Liver (tissue), 3 donors: Measurements from ENCODE around the gene APOBEC3B.
"Not testable (repeated sequence)": the region's sequence is repeated elsewhere in the genome, so short reads cannot be mapped to it uniquely, and the experiment has no call there.

ENCODE experiments used
- HNF4A ChIP-seq, 2 donors: conservative IDR thresholded peaks; 2 replicates each; pipeline ENCODE4 v1.6.1; 2016; ENCODE audit warnings: antibody characterized with exemption in 2 of 2, mild to moderate bottlenecking in 2 of 2
- RAD21 ChIP-seq, 2 donors: IDR thresholded peaks; 2 replicates each; pipeline ENCODE4 v1.6.1; 2016; ENCODE audit warnings: antibody characterized with exemption in 2 of 2, mild to moderate bottlenecking in 2 of 2
- RXRA ChIP-seq, 2 donors: IDR thresholded peaks; 2 replicates each; pipeline ENCODE4 v1.6.1; 2017 to 2018; ENCODE audit warnings: antibody characterized with exemption in 2 of 2, mild to moderate bottlenecking in 1 of 2
- TF ChIP-seq, protein P1 (sequence below): fragments of 150-350 bp; IDR thresholded peaks from 2 replicates; pipeline ENCODE4 v1.5.1; 2017; ENCODE audit warnings: improper control_type of control experiment, low read depth, low read length; ENCODE audit not compliant: missing input control
- TF ChIP-seq, protein P2 (sequence below): IDR thresholded peaks from 2 replicates; pipeline ENCODE4 v1.6.1; 2016; ENCODE audit warnings: antibody characterized with exemption, mild to moderate bottlenecking
- donor health status: healthy.
- donor health status: healthy.

DNA sequence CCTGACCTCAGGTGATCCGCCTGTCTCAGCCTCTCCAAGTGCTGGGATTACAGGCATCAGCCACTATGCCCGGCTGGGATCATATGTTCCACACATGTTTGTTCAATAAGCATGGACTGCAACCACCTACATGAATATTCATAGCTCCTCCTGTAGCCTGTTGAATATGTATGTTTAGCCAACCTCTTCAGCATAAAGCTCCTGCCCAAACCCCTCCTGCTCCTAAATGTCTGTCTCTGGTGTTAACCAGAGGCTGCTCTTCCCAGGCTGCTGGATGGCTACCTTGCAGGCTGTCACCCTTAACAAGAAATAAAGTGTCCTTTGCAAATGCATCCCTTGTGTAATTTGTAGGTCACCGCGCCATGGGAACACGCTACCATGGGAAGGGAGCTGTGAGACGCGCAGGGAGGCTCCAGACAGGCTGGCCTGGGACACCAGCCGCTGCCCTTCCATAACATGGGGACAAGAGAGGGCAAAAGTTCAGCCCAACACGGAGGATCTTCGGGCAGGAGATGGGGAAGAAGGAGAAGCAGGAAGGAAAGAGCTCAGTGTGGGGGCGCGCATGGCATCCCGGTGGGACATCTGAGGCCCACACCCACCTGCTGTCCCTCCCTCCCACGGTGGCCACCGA, 38.0 kb downstream of the APOBEC3B start:
- TF ChIP-seq, protein P1, sequence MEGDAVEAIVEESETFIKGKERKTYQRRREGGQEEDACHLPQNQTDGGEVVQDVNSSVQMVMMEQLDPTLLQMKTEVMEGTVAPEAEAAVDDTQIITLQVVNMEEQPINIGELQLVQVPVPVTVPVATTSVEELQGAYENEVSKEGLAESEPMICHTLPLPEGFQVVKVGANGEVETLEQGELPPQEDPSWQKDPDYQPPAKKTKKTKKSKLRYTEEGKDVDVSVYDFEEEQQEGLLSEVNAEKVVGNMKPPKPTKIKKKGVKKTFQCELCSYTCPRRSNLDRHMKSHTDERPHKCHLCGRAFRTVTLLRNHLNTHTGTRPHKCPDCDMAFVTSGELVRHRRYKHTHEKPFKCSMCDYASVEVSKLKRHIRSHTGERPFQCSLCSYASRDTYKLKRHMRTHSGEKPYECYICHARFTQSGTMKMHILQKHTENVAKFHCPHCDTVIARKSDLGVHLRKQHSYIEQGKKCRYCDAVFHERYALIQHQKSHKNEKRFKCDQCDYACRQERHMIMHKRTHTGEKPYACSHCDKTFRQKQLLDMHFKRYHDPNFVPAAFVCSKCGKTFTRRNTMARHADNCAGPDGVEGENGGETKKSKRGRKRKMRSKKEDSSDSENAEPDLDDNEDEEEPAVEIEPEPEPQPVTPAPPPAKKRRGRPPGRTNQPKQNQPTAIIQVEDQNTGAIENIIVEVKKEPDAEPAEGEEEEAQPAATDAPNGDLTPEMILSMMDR: not testable (repeated sequence)
- TF ChIP-seq HNF4A (conservative IDR thresholded peaks at IDR 0.05); RXRA (IDR thresholded peaks at IDR 0.05); RAD21 (IDR thresholded peaks at IDR 0.05): not testable (repeated sequence)
- TF ChIP-seq, protein P2, sequence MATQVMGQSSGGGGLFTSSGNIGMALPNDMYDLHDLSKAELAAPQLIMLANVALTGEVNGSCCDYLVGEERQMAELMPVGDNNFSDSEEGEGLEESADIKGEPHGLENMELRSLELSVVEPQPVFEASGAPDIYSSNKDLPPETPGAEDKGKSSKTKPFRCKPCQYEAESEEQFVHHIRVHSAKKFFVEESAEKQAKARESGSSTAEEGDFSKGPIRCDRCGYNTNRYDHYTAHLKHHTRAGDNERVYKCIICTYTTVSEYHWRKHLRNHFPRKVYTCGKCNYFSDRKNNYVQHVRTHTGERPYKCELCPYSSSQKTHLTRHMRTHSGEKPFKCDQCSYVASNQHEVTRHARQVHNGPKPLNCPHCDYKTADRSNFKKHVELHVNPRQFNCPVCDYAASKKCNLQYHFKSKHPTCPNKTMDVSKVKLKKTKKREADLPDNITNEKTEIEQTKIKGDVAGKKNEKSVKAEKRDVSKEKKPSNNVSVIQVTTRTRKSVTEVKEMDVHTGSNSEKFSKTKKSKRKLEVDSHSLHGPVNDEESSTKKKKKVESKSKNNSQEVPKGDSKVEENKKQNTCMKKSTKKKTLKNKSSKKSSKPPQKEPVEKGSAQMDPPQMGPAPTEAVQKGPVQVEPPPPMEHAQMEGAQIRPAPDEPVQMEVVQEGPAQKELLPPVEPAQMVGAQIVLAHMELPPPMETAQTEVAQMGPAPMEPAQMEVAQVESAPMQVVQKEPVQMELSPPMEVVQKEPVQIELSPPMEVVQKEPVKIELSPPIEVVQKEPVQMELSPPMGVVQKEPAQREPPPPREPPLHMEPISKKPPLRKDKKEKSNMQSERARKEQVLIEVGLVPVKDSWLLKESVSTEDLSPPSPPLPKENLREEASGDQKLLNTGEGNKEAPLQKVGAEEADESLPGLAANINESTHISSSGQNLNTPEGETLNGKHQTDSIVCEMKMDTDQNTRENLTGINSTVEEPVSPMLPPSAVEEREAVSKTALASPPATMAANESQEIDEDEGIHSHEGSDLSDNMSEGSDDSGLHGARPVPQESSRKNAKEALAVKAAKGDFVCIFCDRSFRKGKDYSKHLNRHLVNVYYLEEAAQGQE: not testable (repeated sequence)
